ENCODE measurements around the gene MACF1. TPM values are rescaled to one million over a fixed set of nuclear protein-coding genes. Genes with fewer than 3 reads are reported as not detected.
A peak's percentile ranks its signal among the peaks of the same experiment; 100 is the strongest.

MACF1 gene
- total RNA-seq, 1 experiment from 2014 or later: 211 TPM

DNA sequence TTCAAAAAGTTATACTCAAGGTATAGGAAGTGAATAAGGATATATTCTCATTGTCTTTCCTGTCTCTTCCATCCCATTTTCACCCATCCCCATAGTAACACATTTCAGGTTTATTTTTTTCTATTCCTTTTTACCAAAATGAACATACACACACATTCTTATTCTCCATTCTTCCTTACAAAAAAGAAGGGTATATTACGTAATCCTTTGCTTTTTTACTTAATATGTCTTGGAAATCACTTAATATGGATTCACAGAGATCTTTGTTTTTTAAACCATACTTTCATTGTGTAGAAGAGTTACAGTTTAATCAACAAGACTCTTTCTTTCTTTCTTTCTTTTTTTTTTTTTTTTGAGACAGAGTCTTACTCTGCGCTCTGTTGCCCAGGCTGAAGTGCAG is 158.8 kb downstream of the MACF1 start:
- DNase-seq (ENCODE audit: low read depth in 1 of 2, low spot score in 2 of 2): no peak
- no peaks in the 10 kb centered on the region for H3K27me3 ChIP-seq (replicated peaks)
- H3K9me3 ChIP-seq (replicated peaks): no peaks in the 10 kb centered on the region
- H3K4me1 ChIP-seq (replicated peaks): no peaks in the 10 kb centered on the region
- H3K4me3 ChIP-seq: no peak overlapping the region
- H3K27ac ChIP-seq: no peak overlapping the region
- H3K36me3 ChIP-seq: peaks cover 72% of the 10 kb centered on the region

DNA sequence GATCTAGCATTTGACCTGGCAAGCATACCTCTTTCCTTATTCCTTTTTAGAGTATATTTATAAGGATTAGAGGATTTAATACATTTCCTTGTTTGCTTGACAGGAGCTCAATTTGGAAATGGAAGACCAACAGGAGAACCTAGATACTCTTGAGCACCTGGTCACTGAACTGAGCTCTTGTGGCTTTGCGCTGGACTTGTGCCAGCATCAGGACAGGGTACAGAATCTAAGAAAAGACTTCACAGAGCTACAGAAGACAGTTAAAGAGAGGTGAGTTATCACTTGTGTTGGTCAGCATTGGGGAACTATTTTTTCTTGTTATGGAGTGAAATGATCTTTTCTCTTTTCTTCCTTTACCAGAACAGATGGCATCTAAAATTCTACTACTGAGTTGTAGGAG is 163.6 kb downstream of the MACF1 start:
- Histone ChIP-seq H3K4me1 (replicated peaks) (no peaks in the 10 kb centered on the region), H3K27ac (no peak overlapping the region), H3K4me3 (no peak overlapping the region), H3K27me3 (replicated peaks) (no peaks in the 10 kb centered on the region), H3K9me3 (replicated peaks) (no peaks in the 10 kb centered on the region), H3K36me3 (peaks cover 75% of the 10 kb centered on the region)
- DNase-seq (ENCODE audit: low read depth in 1 of 2, low spot score in 2 of 2): no peak

DNA sequence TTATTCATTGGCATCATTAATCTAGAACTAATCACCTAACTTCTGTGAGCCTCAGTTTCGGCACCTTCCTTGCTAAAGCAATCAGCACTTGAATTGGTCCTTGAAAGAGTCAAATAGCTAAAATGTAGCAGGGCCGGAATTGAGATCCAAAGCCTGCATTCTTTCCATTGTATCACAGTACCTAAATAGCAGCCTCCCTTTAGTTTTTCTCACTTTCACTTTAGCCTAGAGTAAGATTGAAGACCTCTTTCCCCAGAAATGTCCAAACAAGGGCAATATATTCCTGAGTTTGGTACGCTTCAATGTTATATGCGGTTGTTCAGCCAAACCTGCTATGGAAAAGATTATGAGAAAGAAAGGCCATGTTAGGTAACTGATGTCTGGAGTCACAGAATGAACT is 165.1 kb downstream of the MACF1 start:
- Histone ChIP-seq H3K4me1 (replicated peaks) (no peaks in the 10 kb centered on the region), H3K36me3 (peaks cover 75% of the 10 kb centered on the region), H3K4me3 (no peak overlapping the region), H3K27ac (no peak overlapping the region), H3K9me3 (replicated peaks) (no peaks in the 10 kb centered on the region), H3K27me3 (replicated peaks) (no peaks in the 10 kb centered on the region)
- DNase-seq (ENCODE audit: low read depth in 1 of 2, low spot score in 2 of 2): no peak

DNA sequence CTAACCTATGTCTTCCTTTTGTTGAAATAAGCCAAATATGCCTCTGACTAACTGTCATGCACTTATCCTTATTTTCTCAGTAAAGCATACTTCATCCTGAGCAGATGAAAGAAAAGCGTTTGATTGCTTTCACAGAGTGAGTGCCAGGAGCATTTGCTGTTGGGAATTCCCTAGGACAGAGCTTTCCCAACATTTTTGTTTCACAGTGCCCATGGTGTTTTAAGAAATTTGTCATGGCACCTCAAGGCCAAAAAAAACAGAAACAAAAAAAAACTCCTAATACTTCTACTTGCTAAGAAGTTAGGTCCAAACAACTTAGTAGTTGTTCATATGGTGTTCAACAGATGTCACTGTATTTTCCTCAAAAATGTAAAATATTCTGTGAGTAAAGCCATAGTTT is 166.1 kb downstream of the MACF1 start:
- Histone ChIP-seq H3K4me3 (no peak overlapping the region), H3K36me3 (peaks cover 77% of the 10 kb centered on the region), H3K27ac (no peak overlapping the region), H3K4me1 (replicated peaks) (no peaks in the 10 kb centered on the region), H3K9me3 (replicated peaks) (no peaks in the 10 kb centered on the region), H3K27me3 (replicated peaks) (no peaks in the 10 kb centered on the region)
- no peak for DNase-seq (ENCODE audit: low read depth in 1 of 2, low spot score in 2 of 2)

DNA sequence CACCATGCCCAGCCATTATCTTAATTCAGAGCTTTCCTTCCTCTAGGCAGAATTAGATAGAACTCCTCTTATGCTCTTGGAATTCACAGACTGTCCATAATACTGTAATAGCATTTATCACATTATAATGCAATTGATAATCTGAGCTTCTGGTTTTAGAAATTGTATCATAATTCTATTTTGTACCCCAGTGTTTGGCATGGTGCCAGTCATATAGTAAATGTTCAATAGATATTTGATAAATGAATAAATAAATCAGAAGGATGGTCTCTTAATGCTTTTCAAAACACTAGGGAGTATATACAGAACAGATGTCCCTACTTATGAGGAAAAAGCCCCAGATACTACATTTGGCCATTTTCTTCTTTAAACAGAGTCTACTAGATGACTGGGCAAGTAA is 167.6 kb downstream of the MACF1 start:
- Histone ChIP-seq H3K4me1 (replicated peaks) (no peaks in the 10 kb centered on the region), H3K36me3 (peaks cover 77% of the 10 kb centered on the region), H3K9me3 (replicated peaks) (no peaks in the 10 kb centered on the region), H3K4me3 (no peak overlapping the region), H3K27me3 (replicated peaks) (no peaks in the 10 kb centered on the region), H3K27ac (no peak overlapping the region)
- no peak for DNase-seq (ENCODE audit: low read depth in 1 of 2, low spot score in 2 of 2)

DNA sequence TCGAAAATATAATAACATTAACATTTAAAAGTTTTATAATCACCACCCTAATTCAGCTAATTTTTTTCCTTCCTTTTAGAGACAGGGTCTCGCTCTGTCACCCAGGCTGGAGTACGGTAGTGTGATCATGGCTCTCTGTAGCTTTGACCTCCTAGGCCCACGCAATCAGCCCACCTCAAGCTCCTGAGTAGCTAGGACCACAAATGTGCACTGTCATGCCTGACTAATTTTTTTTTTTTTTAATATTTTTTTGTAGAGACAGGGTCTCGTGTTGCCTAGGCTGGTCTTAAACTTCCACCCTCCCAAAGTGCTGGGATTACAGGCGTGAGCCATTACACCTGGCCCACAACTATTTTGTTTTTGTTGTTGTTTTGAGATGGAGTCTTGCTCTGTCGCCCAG is 172.2 kb downstream of the MACF1 start:
- no peak overlapping the region for H3K4me3 ChIP-seq
- H3K9me3 ChIP-seq (replicated peaks): no peaks in the 10 kb centered on the region
- no peaks in the 10 kb centered on the region for H3K4me1 ChIP-seq (replicated peaks)
- H3K27ac ChIP-seq: no peak overlapping the region
- H3K27me3 ChIP-seq (replicated peaks): no peaks in the 10 kb centered on the region
- DNase-seq (ENCODE audit: low read depth in 1 of 2, low spot score in 2 of 2): no peak
- peaks cover 74% of the 10 kb centered on the region for H3K36me3 ChIP-seq

DNA sequence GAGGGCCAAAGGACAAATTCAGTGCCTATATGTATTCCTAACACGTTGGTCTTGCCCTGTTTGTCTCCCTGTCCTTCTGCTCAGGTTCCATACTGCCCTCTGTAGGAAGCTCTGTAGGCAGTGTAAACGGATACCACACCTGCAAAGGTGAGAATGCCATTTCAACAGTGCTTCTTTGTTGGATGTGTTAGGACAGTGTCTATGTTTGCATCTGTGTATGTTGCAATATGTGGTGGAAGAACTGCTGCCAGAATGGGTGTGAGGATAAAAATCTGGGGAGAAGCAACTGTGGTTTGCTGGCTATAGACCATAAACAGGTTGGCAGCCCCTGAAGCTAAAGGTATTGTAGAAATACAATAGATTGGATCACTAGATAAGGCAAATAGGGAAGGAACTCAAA is 173.9 kb downstream of the MACF1 start:
- Histone ChIP-seq H3K36me3 (peaks cover 75% of the 10 kb centered on the region), H3K4me1 (replicated peaks) (no peaks in the 10 kb centered on the region), H3K27ac (no peak overlapping the region), H3K27me3 (replicated peaks) (no peaks in the 10 kb centered on the region), H3K9me3 (replicated peaks) (no peaks in the 10 kb centered on the region), H3K4me3 (no peak overlapping the region)
- no peak for DNase-seq (ENCODE audit: low read depth in 1 of 2, low spot score in 2 of 2)

DNA sequence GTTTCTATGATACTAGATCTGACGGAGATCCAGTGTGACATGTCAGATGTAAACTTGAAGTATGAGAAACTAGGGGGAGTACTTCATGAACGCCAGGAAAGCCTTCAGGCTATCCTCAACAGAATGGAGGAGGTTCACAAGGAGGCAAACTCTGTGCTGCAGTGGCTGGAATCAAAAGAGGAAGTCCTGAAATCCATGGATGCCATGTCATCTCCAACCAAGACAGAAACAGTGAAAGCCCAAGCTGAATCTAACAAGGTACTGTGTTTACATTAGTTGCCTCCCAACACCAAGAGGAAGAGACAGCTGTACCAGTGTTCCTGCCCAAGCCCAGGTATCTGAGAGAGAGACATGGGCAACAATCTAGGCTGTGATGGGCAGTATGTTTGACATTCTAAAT is 174.7 kb downstream of the MACF1 start:
- no peak overlapping the region for H3K4me3 ChIP-seq
- H3K27ac ChIP-seq: no peak overlapping the region
- H3K4me1 ChIP-seq (replicated peaks): no peaks in the 10 kb centered on the region
- peaks cover 71% of the 10 kb centered on the region for H3K36me3 ChIP-seq
- no peak for DNase-seq (ENCODE audit: low read depth in 1 of 2, low spot score in 2 of 2)
- no peaks in the 10 kb centered on the region for H3K27me3 ChIP-seq (replicated peaks)
- H3K9me3 ChIP-seq (replicated peaks): no peaks in the 10 kb centered on the region

DNA sequence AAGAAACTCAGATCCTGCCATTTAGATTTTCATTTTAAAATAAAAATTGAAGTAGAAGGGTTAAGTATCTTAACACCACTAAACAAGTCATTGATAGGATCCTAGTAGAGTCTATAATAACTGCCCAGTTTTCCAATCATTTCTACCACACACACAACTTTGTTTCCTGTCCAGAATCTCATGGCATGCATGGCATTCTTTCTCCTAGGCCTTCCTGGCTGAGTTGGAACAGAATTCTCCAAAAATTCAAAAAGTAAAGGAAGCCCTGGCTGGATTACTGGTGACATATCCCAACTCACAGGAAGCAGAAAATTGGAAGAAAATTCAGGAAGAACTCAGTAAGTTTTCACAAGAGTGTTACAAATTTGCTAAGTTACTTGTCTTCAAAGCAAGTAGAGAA is 175.5 kb downstream of the MACF1 start:
- Histone ChIP-seq H3K9me3 (replicated peaks) (no peaks in the 10 kb centered on the region), H3K36me3 (peaks cover 74% of the 10 kb centered on the region), H3K4me3 (no peak overlapping the region), H3K27ac (no peak overlapping the region), H3K27me3 (replicated peaks) (no peaks in the 10 kb centered on the region), H3K4me1 (replicated peaks) (no peaks in the 10 kb centered on the region)
- no peak for DNase-seq (ENCODE audit: low read depth in 1 of 2, low spot score in 2 of 2)

DNA sequence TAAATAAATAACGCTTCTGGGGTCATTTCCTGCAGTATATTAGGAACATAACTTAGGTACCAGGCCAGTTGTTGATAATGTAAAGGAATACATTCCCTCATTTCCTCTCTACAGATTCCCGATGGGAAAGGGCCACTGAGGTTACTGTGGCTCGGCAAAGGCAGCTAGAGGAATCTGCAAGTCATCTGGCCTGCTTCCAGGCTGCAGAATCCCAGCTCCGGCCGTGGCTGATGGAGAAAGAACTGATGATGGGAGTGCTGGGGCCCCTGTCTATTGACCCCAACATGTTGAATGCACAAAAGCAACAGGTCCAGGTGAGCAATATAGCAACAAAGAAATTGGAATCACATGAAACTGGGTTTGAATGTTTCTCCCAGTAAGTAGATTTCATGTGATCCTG is 177.3 kb downstream of the MACF1 start:
- Histone ChIP-seq H3K36me3 (peaks cover 85% of the 10 kb centered on the region), H3K4me3 (no peak overlapping the region), H3K27ac (no peak overlapping the region), H3K27me3 (replicated peaks) (no peaks in the 10 kb centered on the region), H3K4me1 (replicated peaks) (peaks cover 4% of the 10 kb centered on the region), H3K9me3 (replicated peaks) (no peaks in the 10 kb centered on the region)
- no peak for DNase-seq (ENCODE audit: low read depth in 1 of 2, low spot score in 2 of 2)

DNA sequence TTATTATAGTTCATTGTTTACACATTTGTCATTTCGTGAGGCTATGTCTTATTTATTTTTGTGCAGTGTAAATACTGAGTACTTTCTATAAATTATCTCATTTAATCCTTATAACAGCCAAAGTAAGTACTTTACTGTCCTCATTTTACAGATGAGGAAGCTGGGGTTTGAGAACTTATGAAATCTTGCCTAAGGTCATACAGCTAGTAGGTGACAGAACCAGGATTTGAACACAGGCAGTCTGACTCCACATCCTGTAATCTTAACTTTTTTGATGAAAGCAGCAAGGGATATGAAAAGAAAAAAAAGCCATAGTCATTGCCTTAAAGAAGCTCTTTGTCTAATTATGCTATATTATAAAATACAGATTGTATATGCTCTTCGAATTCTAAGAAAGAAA is 179.8 kb downstream of the MACF1 start:
- Histone ChIP-seq H3K4me1 (replicated peaks) (peaks cover 19% of the 10 kb centered on the region), H3K4me3 (no peak overlapping the region), H3K27me3 (replicated peaks) (no peaks in the 10 kb centered on the region), H3K9me3 (replicated peaks) (no peaks in the 10 kb centered on the region), H3K27ac (no peak overlapping the region), H3K36me3 (peaks cover 87% of the 10 kb centered on the region)
- DNase-seq (ENCODE audit: low read depth in 1 of 2, low spot score in 2 of 2): no peak

DNA sequence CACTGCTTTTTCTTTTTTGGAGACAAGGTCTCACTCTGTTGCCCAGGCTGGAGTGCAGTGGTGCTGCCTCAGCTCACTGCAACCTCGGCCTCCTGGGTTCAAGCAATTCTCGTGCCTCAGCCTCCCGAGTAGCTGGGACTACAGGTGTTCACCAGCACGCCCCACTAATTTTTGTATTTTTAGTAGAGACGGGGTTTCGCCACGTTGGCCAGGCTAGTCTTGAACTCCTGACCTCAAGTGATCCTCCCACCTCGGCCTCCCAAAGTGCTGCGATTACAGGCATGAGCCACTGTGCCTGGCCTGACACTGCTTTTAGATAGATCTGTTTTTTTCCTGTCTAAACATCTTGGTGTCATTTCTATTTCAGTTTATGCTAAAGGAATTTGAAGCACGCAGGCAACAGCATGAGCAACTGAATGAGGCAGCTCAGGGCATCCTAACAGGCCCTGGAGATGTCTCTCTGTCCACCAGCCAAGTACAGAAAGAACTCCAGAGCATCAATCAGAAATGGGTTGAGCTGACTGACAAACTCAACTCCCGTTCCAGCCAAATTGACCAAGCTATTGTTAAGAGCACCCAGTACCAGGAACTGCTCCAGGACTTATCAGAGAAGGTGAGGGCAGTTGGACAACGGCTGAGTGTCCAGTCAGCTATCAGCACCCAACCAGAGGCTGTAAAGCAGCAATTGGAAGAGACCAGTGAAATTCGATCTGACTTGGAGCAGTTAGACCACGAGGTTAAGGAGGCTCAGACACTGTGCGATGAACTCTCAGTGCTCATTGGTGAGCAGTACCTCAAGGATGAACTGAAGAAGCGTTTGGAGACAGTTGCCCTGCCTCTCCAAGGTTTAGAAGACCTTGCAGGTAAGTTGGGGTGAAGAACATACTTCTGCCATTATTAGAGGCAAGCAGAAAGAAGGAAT is 180.8 kb downstream of the MACF1 start:
- no peak overlapping the region for H3K4me3 ChIP-seq
- peaks cover 19% of the 10 kb centered on the region for H3K4me1 ChIP-seq (replicated peaks)
- DNase-seq (ENCODE audit: low read depth in 1 of 2, low spot score in 2 of 2): no peak
- H3K27me3 ChIP-seq (replicated peaks): no peaks in the 10 kb centered on the region
- H3K36me3 ChIP-seq: peaks cover 87% of the 10 kb centered on the region
- no peak overlapping the region for H3K27ac ChIP-seq
- no peaks in the 10 kb centered on the region for H3K9me3 ChIP-seq (replicated peaks)

DNA sequence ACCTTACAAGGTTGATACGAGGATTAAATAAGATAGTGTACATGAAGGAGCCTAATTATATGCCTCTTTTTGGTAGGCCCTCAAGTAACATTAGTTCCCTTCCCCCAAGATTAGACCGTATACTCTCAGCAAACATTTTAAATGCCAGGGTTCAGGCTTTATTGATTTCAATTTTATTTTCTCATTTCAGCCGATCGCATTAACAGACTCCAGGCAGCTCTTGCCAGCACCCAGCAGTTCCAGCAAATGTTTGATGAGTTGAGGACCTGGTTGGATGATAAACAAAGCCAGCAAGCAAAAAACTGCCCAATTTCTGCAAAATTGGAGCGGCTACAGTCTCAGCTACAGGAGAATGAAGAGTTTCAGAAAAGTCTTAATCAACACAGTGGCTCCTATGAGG is 182.5 kb downstream of the MACF1 start:
- H3K4me1 ChIP-seq (replicated peaks): peaks cover 28% of the 10 kb centered on the region

DNA sequence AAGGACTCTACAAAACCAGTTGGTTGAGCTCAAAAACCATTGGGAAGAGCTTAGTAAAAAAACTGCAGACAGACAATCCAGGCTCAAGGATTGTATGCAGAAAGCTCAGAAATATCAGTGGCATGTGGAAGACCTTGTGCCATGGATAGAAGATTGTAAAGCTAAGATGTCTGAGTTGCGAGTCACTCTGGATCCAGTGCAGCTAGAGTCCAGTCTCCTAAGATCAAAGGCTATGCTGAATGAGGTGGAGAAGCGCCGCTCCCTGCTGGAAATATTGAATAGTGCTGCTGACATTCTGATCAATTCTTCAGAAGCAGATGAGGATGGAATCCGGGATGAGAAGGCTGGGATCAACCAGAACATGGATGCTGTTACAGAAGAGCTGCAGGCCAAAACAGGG is 183.0 kb downstream of the MACF1 start:
- Histone ChIP-seq H3K4me1 (replicated peaks) (peaks cover 33% of the 10 kb centered on the region), H3K27me3 (replicated peaks) (no peaks in the 10 kb centered on the region), H3K4me3 (no peak overlapping the region), H3K27ac (peak overlapping the region; percentile 47), H3K36me3 (peaks cover 76% of the 10 kb centered on the region), H3K9me3 (replicated peaks) (no peaks in the 10 kb centered on the region)
- DNase-seq (ENCODE audit: low read depth in 1 of 2, low spot score in 2 of 2): peak; percentile 69 to 72

More for the DNA sequence above, 182.5 kb downstream of the MACF1 start:
- Histone ChIP-seq H3K27ac (peak overlapping the region; percentile 47), H3K27me3 (replicated peaks) (no peaks in the 10 kb centered on the region), H3K4me3 (no peak overlapping the region), H3K36me3 (peaks cover 81% of the 10 kb centered on the region), H3K9me3 (replicated peaks) (no peaks in the 10 kb centered on the region)
- no peak for DNase-seq (ENCODE audit: low read depth in 1 of 2, low spot score in 2 of 2)
